Glutamatergic neuron (in vitro differentiated cells): Measurements from ENCODE around the gene SH3GL1. TPM values are rescaled to one million over a fixed set of nuclear protein-coding genes. Genes with fewer than 3 reads are reported as not detected.

Experiments used
- DNase-seq: peaks from one replicate; pipeline ENCODE4 v3.0.0; 2022
- H3K27ac Mint-ChIP-seq: one replicate; pipeline ENCODE4 v1.8.0; 2020; ENCODE audit warnings: mild to moderate bottlenecking, mixed read lengths, inconsistent platforms; ENCODE audit not compliant: unreplicated experiment
- H3K27me3 Mint-ChIP-seq: one replicate; pipeline ENCODE4 v1.8.0; 2020; ENCODE audit warnings: mild to moderate bottlenecking, moderate library complexity, mixed read lengths, inconsistent platforms; ENCODE audit not compliant: unreplicated experiment
- H3K36me3 Mint-ChIP-seq: one replicate; pipeline ENCODE4 v1.8.0; 2020; ENCODE audit warnings: mild to moderate bottlenecking, mixed read lengths, inconsistent platforms; ENCODE audit not compliant: unreplicated experiment
- H3K4me1 Mint-ChIP-seq: one replicate; pipeline ENCODE4 v1.8.0; 2020; ENCODE audit warnings: mild to moderate bottlenecking, low read depth, mixed read lengths, inconsistent platforms; ENCODE audit not compliant: unreplicated experiment
- H3K4me3 Mint-ChIP-seq: one replicate; pipeline ENCODE4 v1.8.0; 2020; ENCODE audit warnings: mild to moderate bottlenecking, mixed read lengths, inconsistent platforms; ENCODE audit not compliant: unreplicated experiment
- H3K9me3 Mint-ChIP-seq: one replicate; pipeline ENCODE4 v1.8.0; 2020; ENCODE audit warnings: mild to moderate bottlenecking, moderate library complexity, mixed read lengths, inconsistent platforms; ENCODE audit not compliant: unreplicated experiment
- total RNA-seq: library from RNA; stranded (reverse); fragmentation: NEBNext Ultra II Directional; extraction: Animal tissue kit (Norgen Biotek cat#: 25700); gene quantifications from one replicate; pipeline ENCODE4 v1.2.1, GENCODE V29; 2021; ENCODE audit not compliant: unreplicated experiment
- TF ChIP-seq, protein P1 (sequence below): fragments of 200-600 bp; sonication (generic); IDR thresholded peaks from one replicate; pipeline ENCODE4 v1.5.0; 2021; ENCODE audit not compliant: partially characterized antibody, unreplicated experiment

SH3GL1 gene
- total RNA-seq, 1 donor from 2014 or later: 56.3 TPM

DNA sequence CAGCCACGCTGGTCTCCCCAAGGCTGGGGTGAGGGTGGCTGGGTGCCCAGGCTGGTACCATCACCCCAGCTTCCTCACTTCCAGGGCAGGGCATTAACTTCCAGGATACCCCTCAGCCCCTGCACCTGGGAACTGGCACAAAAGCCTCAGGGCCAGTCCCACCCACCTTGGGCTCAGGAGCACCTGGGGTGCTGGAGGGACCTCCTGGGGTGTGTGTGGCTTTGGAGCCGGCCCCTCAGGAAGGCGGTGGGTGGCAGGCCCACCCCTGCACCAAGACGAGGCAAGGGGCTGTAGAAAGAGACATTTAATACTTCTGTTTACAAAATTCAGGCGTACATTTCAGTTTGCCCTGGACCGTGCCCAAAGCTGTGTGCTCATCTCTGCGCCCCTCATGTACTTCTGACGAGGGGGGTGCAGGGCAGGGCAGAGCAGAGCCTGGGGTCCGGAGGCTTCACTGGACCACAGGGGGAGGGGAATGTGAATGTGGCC lies 40.2 kb downstream of the SH3GL1 start:
- H3K4me1 Mint-ChIP-seq: peaks cover 10% of the 10 kb centered on the region
- no peak overlapping the region for H3K4me3 Mint-ChIP-seq
- peaks cover 12% of the 10 kb centered on the region for H3K9me3 Mint-ChIP-seq
- TF ChIP-seq, protein P1, sequence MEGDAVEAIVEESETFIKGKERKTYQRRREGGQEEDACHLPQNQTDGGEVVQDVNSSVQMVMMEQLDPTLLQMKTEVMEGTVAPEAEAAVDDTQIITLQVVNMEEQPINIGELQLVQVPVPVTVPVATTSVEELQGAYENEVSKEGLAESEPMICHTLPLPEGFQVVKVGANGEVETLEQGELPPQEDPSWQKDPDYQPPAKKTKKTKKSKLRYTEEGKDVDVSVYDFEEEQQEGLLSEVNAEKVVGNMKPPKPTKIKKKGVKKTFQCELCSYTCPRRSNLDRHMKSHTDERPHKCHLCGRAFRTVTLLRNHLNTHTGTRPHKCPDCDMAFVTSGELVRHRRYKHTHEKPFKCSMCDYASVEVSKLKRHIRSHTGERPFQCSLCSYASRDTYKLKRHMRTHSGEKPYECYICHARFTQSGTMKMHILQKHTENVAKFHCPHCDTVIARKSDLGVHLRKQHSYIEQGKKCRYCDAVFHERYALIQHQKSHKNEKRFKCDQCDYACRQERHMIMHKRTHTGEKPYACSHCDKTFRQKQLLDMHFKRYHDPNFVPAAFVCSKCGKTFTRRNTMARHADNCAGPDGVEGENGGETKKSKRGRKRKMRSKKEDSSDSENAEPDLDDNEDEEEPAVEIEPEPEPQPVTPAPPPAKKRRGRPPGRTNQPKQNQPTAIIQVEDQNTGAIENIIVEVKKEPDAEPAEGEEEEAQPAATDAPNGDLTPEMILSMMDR: no peak
- peaks cover 13% of the 10 kb centered on the region for H3K27me3 Mint-ChIP-seq
- H3K36me3 Mint-ChIP-seq: no peaks in the 10 kb centered on the region
- peak overlapping the region; percentile 95 for H3K27ac Mint-ChIP-seq
- no peak for DNase-seq

DNA sequence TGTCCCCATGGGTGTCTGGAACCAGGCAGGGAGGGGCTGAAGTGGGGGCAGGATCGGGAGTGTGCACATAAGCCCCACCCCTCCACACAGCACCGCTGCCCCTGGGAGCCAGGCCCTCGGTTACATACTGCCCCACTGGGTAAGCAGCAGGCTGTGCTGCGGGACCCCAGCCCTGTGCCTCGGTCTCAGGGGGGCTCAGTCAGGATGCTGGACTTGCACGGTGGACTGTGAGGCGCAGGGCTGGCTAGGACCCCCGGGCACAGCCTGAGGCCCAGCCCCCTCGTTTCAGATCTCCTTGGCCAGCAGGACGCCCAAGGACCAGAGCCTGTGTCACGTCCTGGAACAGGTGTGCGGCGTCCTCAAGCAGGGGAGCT lies 40.7 kb downstream of the SH3GL1 start:
- TF ChIP-seq, protein P1: no peak
- peaks cover 13% of the 10 kb centered on the region for H3K27me3 Mint-ChIP-seq
- H3K36me3 Mint-ChIP-seq: no peaks in the 10 kb centered on the region
- peaks cover 12% of the 10 kb centered on the region for H3K9me3 Mint-ChIP-seq
- no peak overlapping the region for H3K4me3 Mint-ChIP-seq
- DNase-seq: no peak
- no peak overlapping the region for H3K27ac Mint-ChIP-seq
- H3K4me1 Mint-ChIP-seq: peaks cover 10% of the 10 kb centered on the region

DNA sequence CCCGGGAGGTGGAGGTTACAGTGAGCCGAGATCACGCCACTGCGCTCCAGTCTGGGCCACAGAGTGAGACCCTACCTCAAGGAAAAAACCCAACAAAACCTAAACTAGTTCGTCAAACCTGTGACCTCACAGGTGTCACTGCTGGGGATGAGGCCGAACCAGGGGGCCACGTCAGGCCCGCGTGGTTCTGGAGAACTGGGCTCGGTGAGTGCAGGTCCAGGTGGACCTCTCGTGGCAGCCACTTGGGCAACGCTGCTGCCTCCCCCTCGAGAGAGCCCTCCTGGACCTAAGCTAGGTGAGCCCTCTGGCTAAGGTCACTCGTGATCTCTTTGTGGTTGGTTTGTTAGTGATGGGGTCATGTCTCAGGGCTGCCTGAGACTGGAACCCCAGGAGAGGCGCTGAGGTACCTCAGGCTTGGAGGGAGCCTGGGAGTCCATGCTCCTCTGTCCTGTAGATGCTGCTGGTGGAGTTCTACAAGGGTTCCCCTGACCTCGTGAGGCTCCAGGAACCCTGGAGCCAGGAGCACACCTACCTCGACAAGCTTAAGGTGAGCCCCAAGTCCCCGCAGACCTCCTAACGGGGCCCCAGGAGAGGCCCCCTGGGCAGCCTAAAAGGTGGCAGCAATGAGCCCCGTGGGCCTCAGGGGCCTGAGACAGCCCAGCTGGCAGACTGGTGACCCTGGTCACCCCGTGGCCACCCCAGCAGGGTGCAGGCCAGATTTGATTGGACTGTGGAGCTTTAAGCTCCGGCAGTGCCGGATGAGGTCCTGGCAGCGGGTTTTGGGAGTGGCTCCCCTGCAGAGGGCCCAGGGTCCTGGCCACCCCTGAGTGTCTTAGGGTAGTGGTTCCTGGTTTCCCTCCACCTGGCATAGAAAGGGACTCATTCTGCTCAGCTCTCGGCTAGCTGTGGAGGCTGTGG lies 41.4 kb downstream of the SH3GL1 start:
- Mint-ChIP-seq H3K27me3 (peaks cover 13% of the 10 kb centered on the region), H3K36me3 (no peaks in the 10 kb centered on the region), H3K4me3 (no peak overlapping the region), H3K9me3 (peaks cover 10% of the 10 kb centered on the region), H3K4me1 (peaks cover 10% of the 10 kb centered on the region), H3K27ac (no peak overlapping the region)
- TF ChIP-seq, protein P1: no peak
- DNase-seq: no peak

DNA sequence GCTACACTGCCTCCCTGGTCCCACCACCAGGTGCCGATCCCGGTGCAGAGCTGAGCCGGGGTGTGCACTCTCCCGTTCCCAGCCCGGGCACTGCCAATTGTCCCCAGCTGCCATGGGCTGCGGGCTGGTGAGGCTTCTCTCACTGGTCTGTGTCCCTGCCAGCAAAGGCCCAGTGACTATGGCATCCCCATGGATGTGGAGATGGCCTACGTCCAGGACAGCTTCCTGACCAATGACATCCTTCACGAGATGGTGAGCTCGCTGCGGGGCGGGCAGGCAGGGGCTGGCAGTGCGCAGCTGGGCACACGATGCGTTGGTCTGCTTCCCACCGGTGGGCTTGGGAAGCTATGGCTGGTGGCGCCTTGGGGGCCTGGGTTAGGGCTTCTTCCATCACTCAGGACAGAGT lies 42.4 kb downstream of the SH3GL1 start:
- Mint-ChIP-seq H3K4me1 (peaks cover 10% of the 10 kb centered on the region), H3K4me3 (no peak overlapping the region), H3K36me3 (no peaks in the 10 kb centered on the region), H3K27me3 (peaks cover 11% of the 10 kb centered on the region), H3K27ac (no peak overlapping the region), H3K9me3 (peaks cover 8% of the 10 kb centered on the region)
- TF ChIP-seq, protein P1: no peak
- DNase-seq: no peak

DNA sequence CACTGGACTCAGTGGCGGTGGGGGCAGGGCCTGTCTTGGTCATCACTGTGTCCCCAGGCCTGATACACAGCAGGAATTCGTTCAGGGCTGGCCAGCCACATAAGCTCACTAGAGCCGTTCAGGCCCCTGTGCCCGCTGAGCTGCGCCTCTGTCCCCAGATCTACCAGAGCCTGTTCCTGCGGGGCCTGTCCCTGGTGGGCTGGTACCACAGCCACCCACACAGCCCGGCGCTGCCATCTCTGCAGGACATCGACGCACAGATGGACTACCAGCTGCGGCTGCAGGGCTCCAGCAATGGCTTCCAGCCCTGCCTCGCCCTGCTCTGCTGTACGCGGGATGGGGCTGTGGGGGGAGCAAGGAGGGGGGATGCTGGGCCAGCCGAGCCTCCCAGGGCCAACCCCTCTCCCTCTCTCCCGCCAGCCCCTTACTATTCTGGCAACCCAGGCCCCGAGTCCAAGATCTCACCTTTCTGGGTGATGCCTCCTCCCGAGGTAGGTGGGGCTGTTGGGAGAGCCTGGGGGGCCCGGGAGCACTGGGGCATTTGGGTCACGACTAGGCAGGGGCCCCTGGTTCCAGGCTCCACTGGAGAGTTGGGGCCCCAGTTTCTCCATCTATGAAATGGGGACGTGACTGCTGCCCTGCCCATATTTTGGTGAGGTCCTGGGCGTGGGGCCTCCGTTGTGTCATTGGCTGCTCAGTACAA lies 43.1 kb downstream of the SH3GL1 start:
- Mint-ChIP-seq H3K9me3 (peaks cover 7% of the 10 kb centered on the region), H3K27me3 (peaks cover 11% of the 10 kb centered on the region), H3K4me3 (no peak overlapping the region), H3K27ac (no peak overlapping the region), H3K4me1 (peaks cover 10% of the 10 kb centered on the region), H3K36me3 (no peaks in the 10 kb centered on the region)
- TF ChIP-seq, protein P1: no peak
- no peak for DNase-seq
